NB4 (cell line): ENCODE data around the gene LSM10.

Experiments
- CTCF ChIP-seq: IDR thresholded peaks from one replicate; pipeline ENCODE4 v1.5.1; 2012; ENCODE audit warnings: low read depth, low read length
- MAX ChIP-seq: IDR thresholded peaks from 2 replicates; pipeline ENCODE4 v1.6.1; 2011; ENCODE audit warnings: low read depth, low read length
- MYC ChIP-seq: IDR thresholded peaks from 2 replicates; pipeline ENCODE4 v1.6.1; 2011; ENCODE audit warnings: low read depth, low read length
- POLR2A ChIP-seq: IDR thresholded peaks from 2 replicates; pipeline ENCODE4 v1.6.1; 2011; ENCODE audit warnings: mild to moderate bottlenecking; ENCODE audit not compliant: insufficient read length; ENCODE audit errors: extremely low read depth

- TF ChIP-seq CTCF: no peak
- no peak for TF ChIP-seq POLR2A
- TF ChIP-seq MAX: no peak
- TF ChIP-seq MYC: no peak
Observed at GRCh38 chr1:36436821-36437220, 39.1 kb upstream of the LSM10 start.
